Measurements from ENCODE around the gene ACRBP. TPM values are rescaled to one million over a fixed set of nuclear protein-coding genes. Genes with fewer than 3 reads are reported as not detected.
"Not testable (repeated sequence)": the region's sequence is repeated elsewhere in the genome, so short reads cannot be mapped to it uniquely, and the experiment has no call there.

Gene ACRBP
- total RNA-seq, 1 experiment from 2014 or later, result not detected

DNA sequence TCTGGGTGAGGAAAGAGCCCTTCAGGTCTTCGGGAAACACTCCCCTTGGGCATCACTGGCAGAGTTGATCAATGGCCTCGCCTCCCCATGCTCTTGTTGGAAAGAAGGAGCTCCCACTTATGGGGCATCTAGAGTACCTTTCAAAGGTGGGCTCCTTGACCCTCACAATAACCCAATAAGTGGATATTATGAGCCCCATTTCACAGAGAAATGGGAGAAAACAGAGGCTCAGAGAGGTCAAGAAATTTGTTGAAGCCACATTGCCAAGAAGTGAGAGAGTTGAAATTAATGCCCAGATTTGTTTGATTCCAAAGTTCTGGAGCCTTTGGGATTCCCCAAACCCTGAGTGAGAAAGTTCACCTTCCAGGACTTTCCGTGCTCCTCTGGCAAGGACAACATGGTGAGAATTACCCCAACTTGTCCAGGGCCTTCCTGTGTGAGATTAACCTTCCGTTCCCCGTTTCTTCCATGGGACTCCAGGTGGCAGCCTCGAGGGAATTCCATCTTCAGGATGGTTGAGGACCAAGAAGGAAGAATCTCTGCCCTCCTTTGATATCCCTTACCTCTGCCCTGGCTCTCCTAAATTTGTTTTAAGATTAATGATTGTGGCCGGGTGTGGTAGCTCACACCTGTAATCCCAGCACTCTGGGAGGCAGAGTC lies 32.6 kb downstream of the ACRBP start:
- DNase-seq (ENCODE audit: low read depth), result peak; percentile 29

DNA sequence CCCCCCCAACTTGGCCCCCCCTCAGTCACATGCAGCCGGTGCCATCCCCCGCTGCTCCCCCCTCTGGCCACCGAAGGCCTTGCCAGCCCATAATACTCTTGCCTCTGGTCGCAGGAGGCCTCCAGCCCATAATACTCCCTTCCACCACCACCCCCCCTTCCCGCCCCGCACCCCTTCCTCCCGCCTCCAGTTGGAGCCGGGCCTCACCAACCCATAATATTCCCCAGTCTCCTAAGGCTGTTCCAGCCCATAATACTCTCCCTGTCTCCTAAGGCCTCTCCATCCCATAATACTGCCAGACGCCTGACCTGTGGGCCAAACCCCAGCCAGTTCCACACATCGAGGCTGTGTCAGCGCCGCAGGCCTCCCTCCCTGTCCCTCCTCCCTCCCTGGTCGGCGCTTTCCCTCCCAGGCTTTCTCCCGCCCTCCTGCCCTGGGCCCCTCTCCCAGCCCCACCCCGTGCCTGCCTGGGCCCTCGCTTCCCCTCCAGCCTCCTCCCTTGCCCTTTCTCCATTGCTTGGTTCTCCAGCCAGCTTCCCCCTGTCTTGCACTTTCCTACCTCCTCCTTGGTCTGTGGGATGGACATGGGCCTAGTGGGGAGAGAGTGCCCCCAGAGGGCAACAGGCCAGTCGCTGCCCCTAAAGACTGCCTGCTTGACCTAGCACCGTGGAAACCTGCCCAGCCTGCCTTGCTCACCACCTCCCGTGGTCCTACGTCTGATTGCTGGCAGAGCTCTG lies 33.3 kb downstream of the ACRBP start:
- peak; percentile 98 for DNase-seq (ENCODE audit: low read depth)

DNA sequence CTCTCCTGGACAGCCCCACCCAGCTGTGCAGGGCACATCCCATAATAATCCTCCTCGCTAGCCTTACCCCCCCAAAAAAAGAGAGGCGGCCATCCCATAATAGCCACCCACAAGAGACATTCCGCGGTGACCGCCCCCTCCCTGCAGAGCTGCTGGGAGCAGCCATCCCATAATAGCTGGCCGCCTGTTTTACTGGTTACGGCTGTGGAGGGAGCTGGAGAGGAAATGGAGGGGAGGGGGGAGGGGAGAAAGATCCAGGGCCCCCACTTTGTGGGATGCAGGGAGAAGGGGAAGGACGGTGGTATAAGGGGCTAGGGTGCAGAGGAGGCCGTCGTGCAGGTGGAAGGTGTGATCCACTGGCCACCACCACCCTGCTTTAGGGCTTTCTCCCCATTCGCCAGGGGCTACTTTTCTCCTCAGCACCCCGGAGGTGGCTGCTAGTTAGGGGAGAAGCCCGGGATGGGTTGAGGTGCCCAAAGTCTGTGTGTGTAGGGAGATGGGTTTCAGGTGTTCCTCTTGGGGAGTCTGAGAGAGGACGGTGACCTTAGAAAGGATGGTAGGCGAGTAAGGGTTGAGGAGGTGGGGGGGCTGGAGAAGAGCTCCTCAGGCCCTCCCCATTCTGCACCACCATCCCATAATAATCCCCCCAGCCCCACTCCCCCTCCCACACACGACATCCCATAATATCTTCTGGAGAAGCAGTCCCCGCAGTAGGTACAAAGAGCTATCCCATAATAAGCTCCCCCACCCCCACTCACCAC lies 34.0 kb downstream of the ACRBP start:
- DNase-seq (ENCODE audit: low read depth), result peak; percentile 92

DNA sequence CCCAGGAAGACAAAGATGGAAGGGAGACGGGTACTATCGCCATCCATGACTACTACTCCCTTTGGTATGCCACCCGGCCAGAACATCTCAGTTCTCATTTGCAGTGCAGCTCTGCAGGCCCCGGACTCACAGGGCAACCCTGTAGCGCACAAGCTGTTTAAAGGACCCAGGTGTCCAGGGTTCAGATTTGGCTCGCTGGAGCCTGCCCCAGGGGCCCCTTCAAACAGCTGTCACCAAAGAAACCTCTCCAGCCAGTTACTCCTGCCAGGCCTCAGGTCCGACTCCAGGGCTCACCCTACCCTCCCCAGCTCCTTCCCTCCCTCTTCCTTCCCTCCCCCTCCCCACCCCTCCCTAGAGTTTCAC lies 34.6 kb downstream of the ACRBP start:
- DNase-seq (ENCODE audit: low read depth), result no peak

DNA sequence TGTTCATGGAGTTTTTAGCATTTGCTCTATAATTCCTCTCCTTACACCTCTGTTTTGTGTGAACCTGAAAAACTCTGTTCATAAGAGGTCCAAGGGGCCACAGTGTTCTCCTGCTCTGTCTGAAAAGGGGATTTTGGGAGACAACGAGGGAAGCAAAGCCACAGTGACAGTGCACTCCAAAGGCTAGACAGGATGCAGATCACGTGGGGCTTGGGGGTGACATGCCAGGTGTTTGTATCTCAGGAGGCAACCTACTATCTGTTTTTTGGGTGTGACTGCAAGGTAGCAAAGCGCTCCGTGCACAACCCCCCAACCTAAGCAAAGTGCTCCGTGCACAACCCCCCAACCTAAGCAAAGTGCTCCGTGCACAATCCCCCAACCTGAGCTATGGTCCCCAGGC lies 35.0 kb downstream of the ACRBP start:
- no peak for DNase-seq (ENCODE audit: low read depth)

DNA sequence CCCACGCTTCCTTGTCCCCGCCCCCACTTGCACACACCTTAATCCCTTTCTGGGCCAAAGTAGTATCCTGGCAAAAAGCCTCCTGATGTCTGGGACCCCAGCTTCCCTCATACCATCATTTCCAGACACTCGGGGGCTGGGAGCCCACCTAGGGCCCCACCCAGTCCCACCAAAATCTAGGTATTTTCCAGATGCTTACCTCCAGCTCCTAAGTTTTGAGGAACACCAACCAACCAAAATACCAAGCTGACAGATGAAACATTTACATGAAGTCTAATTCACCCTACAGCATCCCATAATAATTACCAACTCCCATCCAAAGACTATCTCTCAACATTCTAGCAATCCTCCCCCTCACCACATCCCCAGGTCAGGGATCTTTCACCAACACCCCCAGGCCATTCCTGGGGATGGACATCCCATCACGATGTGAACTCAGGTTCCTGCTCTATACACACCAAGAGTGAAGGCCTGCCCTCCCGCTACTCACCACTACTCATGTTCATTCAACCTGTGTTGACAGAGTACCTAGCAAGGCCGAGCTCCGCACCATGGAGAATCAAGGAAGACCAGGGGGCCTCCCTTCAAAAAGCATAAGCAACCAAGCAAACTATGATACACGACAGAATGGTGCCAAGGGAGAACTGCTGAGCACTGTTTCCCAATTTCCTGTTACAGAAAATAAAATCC lies 38.5 kb downstream of the ACRBP start:
- peak; percentile 24 for DNase-seq (ENCODE audit: low read depth)

DNA sequence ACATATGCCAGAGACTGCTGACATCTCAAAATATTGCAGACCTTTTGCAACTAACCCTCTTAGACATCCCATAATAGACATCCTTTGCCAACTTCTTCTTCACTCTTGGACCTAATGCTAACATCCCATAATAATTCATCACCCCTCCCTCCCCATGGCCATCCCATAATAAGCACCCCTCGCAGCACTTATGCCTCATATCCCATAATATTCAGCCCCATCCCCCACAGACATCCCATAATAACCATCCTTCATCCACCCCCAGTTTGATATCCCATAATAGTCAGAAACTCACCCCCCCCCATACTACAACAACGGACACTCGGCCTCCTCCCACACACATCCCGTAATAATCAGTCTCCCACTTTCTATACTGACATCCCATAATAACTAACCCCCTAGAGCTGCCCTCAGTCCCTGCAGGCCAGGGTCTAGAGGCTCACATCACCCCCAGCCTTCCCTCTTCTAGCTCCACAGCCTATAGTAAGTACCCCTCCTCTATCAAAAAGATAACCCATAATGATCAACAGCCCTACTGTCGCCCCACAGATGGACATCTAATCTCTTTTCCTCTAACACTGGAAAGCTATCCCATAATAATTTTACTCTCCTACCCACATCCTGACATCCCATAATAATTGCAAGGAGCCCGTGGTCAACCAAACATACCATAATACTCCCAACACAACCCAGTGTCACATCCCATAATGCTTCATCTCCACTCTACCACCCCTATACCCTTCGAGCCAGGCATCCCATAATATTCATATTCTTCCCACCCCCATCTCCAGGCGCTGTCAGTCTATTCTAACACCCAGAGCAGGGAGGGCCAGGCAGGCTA lies 39.3 kb downstream of the ACRBP start:
- peak; percentile 76 for DNase-seq (ENCODE audit: low read depth)

DNA sequence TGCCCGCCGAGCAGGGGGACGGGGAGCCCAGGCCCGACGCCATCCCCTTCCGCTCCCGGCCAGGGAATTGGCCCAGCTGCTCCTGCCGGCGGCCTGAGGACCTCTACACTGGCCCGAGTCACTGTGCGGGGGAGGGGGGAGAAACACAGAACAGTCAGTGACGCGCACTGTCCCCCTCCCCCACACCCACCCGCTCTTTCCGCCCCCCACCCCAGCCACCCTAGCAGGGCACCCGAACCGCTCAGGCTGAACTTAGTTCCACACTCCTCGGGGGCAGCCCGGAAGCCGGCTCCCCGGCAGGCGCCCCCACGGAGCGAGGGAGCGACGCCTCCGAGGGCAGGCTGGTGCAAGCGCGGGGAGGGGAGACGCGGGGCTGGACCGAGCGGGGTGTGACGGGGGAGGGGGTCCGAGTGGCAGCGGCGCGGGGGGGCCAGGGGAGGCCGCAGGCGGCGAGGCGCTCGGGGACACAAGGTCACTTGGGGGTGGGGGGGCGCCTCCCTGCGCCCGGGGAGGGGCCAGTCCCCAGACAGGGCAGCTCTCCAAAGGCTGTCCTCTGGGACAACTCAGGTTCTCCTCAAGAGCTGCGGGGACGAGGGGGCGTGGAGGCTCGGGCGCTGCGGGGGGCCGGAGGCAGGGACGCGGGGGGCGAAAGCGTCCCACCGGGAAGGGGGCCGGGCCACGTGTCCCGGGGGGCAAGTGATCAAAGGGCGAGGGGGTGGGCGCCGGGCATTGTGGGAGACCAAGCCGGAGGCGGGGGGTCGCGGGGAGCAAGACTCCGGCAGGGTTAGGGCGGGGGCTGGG lies 40.7 kb downstream of the ACRBP start:
- peak; percentile 57 for DNase-seq (ENCODE audit: low read depth)

DNA sequence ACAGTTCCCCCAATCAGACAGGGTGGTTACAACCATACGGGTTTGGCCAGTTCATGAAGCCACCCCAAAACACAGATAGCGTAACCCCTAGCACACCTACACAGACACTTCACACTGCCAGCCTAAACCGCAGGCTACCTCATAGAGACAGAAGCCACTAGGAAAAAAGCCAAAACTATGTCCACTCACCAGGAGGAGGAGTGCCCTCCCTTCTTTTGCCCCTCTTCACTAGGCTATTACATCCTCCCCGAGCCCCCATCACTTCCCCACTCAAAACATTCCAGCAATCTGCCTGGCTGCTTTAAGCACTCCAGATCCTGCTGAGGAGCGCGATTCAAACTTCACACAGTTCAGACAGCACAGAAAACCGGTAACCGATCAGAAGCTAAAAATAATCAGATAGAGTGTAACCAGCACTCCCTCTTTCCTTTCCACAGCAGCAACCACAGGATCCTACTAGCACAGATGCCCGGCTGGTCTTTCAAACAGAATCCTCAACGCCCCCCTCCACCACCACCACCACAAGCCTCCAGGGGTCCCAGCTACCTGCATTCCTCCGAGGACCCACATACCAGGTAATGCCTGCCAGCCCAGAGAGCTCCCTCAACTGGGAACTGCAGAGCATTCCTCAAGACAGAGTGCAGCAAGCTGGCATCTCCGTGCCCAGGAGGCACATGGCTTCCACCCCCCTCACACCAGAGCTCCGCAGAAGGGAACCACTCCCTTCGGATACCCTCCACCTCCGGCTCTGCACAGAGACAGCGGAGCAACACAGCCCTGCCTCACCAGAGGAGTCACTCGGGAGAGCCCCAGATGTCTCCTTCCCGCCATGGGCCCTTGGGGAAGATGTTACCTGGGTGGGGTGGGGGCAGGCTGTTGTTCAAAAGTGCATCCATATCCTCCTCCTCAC lies 41.6 kb downstream of the ACRBP start:
- DNase-seq (ENCODE audit: low read depth), result peak; percentile 59

DNA sequence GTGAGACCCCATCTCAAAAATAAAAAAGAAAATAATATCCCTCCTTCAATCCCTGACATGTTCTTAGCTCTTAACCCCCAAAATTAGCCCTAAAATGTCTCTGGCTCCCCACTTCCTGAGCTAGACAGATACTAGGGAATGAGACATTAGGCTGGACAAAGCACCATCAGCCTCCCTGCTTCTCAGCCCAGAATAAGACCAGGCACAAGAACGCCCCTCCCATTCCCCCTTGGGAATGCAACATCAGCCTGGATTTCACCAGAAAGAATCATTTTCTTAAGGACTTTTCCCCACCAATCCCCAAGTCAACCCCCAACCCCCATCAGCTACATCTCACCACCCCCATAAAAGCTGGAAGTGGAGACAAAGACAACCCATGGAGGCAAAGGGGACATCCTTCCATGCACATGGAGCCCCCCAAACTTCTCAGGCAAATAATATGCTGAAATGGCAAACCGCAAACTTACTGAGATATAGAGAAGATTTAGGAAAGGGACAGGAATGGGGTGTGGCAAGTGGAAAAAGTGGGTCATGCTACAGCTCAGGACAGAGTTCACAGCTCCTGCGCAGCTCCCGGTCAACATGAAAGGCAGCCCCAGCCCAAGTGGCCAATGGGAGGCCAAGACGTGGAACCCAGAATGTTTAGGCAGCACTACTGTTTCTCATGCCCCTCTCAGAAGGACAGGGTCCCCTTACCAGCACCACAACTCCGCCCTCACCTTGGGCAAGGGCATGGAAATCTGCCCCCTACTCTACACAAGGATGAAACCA lies 42.8 kb downstream of the ACRBP start:
- no peak for DNase-seq (ENCODE audit: low read depth)

DNA sequence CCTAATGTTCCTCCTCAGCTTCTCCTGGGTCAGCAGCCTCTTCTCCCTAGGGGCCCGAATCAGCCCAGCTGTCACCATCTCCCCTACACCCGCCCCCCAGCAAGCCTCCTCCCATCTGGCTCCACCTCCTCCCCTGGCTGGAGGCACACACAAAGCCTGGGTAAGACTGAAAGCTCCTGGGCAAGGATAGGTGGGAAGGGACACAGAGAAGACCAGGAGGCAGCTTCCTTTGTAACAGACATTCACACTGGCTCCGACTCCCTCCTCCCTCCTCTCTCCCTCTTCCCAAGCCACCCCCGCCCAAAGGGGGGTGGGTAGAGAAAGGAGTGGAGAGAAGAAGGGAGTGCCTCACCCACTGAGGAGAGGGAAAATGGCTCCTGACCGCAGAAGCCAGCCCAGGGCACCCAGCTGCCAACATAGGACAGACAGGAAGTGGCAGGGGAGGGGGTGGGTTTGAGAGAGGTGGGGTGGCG lies 44.1 kb downstream of the ACRBP start:
- peak; percentile 26 for DNase-seq (ENCODE audit: low read depth)

DNA sequence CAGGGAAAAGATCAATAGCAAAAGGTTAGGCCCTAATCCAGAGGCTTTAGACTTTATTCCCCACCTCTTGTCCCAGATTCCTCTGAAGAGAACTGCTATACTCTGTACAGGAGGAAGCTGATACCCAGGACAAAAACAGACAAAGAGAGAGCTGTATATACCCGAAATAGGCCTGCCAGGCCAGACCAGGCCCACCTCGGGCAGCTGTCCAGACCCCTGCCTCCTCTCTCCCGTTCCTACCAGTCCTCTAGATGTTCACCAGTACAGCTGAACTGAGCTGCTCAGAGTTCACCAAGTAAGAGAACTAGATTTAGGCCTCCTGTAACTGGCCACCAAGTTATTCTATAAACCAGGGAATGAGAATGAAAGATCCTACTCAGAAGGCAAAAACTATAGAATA lies 44.7 kb downstream of the ACRBP start:
- DNase-seq (ENCODE audit: low read depth), result no peak

DNA sequence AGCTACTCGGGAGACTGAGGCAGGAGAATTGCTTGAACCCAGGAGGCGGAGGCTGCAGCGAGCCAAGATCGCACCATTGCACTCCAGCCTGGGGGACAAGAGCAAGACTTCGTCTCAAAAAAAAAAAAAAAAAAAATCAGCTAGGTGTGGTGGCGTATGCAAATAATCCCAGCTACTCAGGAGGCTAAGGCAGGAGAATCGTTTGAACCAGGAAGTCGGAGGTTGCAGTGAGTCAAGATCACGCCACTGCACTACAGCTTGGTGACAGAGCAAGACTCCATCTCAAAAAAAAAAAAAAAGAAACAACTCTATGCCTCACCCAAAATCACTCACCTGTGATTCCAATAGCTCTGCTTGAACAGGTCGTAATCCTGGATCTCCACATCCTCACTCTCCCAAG lies 51.6 kb downstream of the ACRBP start:
- DNase-seq (ENCODE audit: low read depth), result not testable (repeated sequence)

DNA sequence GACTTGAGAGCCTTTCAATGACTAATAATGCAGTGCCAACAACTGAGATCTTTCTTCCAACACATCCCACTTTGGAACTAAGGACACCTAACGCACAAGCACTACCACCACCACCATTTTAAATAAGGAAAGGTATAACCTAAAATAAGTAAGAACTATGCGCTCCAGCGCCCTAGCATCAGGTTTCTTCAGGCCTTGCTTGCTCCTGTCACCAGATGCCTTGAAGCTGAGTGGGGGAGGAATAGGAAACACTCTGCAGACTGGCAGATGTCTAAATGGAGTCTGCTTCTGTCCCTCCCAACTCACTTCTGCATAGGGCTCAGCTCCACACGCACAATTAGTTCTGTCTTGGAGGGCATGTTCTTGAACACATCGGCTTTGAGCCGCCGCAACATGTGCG lies 55.1 kb downstream of the ACRBP start:
- DNase-seq (ENCODE audit: low read depth), result no peak

Measured in M059J (cell line).